T1000 (cell line): ENCODE data around the gene MFSD11.
"Not testable (repeated sequence)": the region's sequence is repeated elsewhere in the genome, so short reads cannot be mapped to it uniquely, and the experiment has no call there.

ENCODE experiments used
- DNase-seq: peaks from one replicate; lab custom pipeline; 2025; ENCODE audit warnings: mixed read lengths; lab: John Stamatoyannopoulos, UW

The MFSD11 gene

GRCh38 chr17:76709077-76709950, 28.6 kb upstream of the MFSD11 start:
- peak; percentile 91 for DNase-seq

GRCh38 chr17:76709951-76710862, 27.7 kb upstream of the MFSD11 start:
- not testable (repeated sequence) for DNase-seq

- peak; percentile 71 for DNase-seq
Observed at GRCh38 chr17:76710863-76711611, 26.9 kb upstream of the MFSD11 start, which contains the start of gene MXRA7. Gene MXRA7, minus strand, starts transcription at chr17:76710965. Its CDS starts 19 bp downstream, at chr17:76710946.

- not testable (repeated sequence) for DNase-seq
Observed at GRCh38 chr17:76712321-76712720, 25.6 kb upstream of the MFSD11 start.

GRCh38 chr17:76713765-76714164, 24.2 kb upstream of the MFSD11 start:
- DNase-seq, result no peak

- no peak for DNase-seq
Observed at GRCh38 chr17:76714336-76714735, 23.6 kb upstream of the MFSD11 start.

GRCh38 chr17:76714822-76715495, 23.0 kb upstream of the MFSD11 start:
- DNase-seq, result peak; percentile 25

GRCh38 chr17:76715496-76715830, 22.5 kb upstream of the MFSD11 start:
- no peak for DNase-seq

GRCh38 chr17:76716146-76716838, 21.6 kb upstream of the MFSD11 start:
- DNase-seq, result peak; percentile 46

- peak; percentile 9 for DNase-seq
Observed at GRCh38 chr17:76716839-76717215, 21.1 kb upstream of the MFSD11 start.

GRCh38 chr17:76718516-76718915, 19.4 kb upstream of the MFSD11 start:
- DNase-seq, result no peak

- DNase-seq, result no peak
Observed at GRCh38 chr17:76720211-76720610, 17.7 kb upstream of the MFSD11 start.

- no peak for DNase-seq
Observed at GRCh38 chr17:76720941-76721340, 17.0 kb upstream of the MFSD11 start.

GRCh38 chr17:76721463-76721862, 16.5 kb upstream of the MFSD11 start:
- no peak for DNase-seq

GRCh38 chr17:76722279-76722678, 15.6 kb upstream of the MFSD11 start:
- no peak for DNase-seq

GRCh38 chr17:76722977-76723376, 14.9 kb upstream of the MFSD11 start:
- not testable (repeated sequence) for DNase-seq

GRCh38 chr17:76723812-76724211, 14.1 kb upstream of the MFSD11 start:
- no peak for DNase-seq

GRCh38 chr17:76725580-76726230, 12.2 kb upstream of the MFSD11 start:
- DNase-seq, result no peak

GRCh38 chr17:76726231-76726775, 11.6 kb upstream of the MFSD11 start, which contains the start of gene JMJD6:
Gene JMJD6, minus strand, starts transcription at chr17:76726606. Its CDS starts 131 bp downstream, at chr17:76726475.
- peak; percentile 96 for DNase-seq
